Measurements from ENCODE around the gene RAF1. TPM values are rescaled to one million over a fixed set of nuclear protein-coding genes. Genes with fewer than 3 reads are reported as not detected.
"Not testable (repeated sequence)": the region's sequence is repeated elsewhere in the genome, so short reads cannot be mapped to it uniquely, and the experiment has no call there.

Gene RAF1
- total and polyA plus RNA-seq, 4 donors: 41.4 to 182 (median 80.5) TPM

DNA sequence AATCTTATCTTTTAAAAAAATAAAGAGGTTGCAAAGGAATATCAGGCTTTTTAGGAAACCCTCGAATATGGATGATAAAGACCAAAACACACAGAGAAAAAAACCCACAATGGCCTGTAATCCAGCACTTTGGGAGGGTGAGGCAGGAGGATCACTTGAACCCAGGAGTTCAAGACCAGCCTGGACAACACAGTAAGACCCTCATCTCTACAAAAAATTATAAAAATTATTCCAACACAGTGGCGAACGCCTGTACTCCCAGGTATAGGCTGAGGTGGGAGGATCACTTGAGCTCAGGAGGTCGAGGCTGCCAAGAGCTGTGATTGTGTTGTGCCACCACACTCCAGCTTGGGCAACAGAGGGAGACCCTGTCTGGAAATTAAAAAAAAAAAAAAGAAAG lies 30.8 kb downstream of the RAF1 start:
- Histone ChIP-seq H3K36me3 (ENCODE audit: control insufficient read depth in 4 of 4, insufficient read depth in 4 of 4, low read length in 4 of 4) (peaks cover 0 to 5% (median 1%) of the 10 kb centered on the region in 4 donors), H3K4me1 (ENCODE audit: control insufficient read depth in 5 of 5, insufficient read depth in 5 of 5, low read length in 5 of 5) (peaks cover 0 to 25% (median 10%) of the 10 kb centered on the region in 5 donors), H3K27me3 (ENCODE audit: control insufficient read depth in 3 of 3, insufficient read depth in 3 of 3, low read length in 2 of 3) (no peaks in the 10 kb centered on the region), H3K9ac (ENCODE audit: insufficient read depth in 1 of 2, low read length in 2 of 2) (no peak overlapping the region), H3K4me3 (no peak overlapping the region), H3K27ac (ENCODE audit: low read depth in 1 of 2, low read length in 1 of 2) (no peak overlapping the region), H3K9me3 (ENCODE audit: control insufficient read depth in 4 of 4, insufficient read depth in 3 of 4, low read length in 3 of 4) (no peaks in the 10 kb centered on the region)
- 90 to 96% methylated on average over 4 of the region's 4 CpGs for WGBS, 2 donors
- no peak for ATAC-seq (ENCODE audit: insufficient read depth, low FRiP score)
- TF ChIP-seq, protein P1, sequence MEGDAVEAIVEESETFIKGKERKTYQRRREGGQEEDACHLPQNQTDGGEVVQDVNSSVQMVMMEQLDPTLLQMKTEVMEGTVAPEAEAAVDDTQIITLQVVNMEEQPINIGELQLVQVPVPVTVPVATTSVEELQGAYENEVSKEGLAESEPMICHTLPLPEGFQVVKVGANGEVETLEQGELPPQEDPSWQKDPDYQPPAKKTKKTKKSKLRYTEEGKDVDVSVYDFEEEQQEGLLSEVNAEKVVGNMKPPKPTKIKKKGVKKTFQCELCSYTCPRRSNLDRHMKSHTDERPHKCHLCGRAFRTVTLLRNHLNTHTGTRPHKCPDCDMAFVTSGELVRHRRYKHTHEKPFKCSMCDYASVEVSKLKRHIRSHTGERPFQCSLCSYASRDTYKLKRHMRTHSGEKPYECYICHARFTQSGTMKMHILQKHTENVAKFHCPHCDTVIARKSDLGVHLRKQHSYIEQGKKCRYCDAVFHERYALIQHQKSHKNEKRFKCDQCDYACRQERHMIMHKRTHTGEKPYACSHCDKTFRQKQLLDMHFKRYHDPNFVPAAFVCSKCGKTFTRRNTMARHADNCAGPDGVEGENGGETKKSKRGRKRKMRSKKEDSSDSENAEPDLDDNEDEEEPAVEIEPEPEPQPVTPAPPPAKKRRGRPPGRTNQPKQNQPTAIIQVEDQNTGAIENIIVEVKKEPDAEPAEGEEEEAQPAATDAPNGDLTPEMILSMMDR (IDR thresholded peaks at IDR 0.05; ENCODE audit: control extremely low read depth, extremely low read depth): no peak
- DNase-seq: no peak

DNA sequence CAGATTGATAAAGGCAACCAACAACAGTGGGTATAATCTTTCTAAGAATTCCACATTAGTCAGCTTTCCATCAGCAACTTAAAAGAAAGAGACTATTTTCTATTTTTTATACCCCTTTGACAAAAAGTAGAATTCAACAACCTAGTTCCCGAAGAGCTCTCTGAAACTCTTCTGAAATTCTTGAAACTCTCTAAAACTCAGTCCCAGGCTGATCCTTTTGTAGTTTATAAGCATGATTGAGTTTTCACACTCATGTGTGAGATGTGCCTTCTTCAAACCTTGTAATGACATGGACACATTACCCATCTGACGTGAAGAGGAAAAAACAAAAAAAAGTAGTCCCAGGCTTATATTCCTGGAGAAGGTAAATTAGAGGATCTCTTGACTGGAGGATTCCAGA lies 31.4 kb downstream of the RAF1 start:
- no peak overlapping the region for H3K9ac ChIP-seq (ENCODE audit: insufficient read depth in 1 of 2, low read length in 2 of 2)
- no peak for DNase-seq
- 83 to 84% methylated on average over 2 of the region's 2 CpGs for WGBS, 2 donors
- no peaks in the 10 kb centered on the region for H3K27me3 ChIP-seq (ENCODE audit: control insufficient read depth in 3 of 3, insufficient read depth in 3 of 3, low read length in 2 of 3)
- H3K27ac ChIP-seq (ENCODE audit: low read depth in 1 of 2, low read length in 1 of 2): no peak overlapping the region
- H3K9me3 ChIP-seq (ENCODE audit: control insufficient read depth in 4 of 4, insufficient read depth in 3 of 4, low read length in 3 of 4): no peaks in the 10 kb centered on the region
- peaks cover 0 to 5% (median 1%) of the 10 kb centered on the region in 4 donors for H3K36me3 ChIP-seq (ENCODE audit: control insufficient read depth in 4 of 4, insufficient read depth in 4 of 4, low read length in 4 of 4)
- no peak for ATAC-seq (ENCODE audit: insufficient read depth, low FRiP score)
- TF ChIP-seq, protein P1 (IDR thresholded peaks at IDR 0.05; ENCODE audit: control extremely low read depth, extremely low read depth): no peak
- H3K4me3 ChIP-seq: no peak overlapping the region
- H3K4me1 ChIP-seq (ENCODE audit: control insufficient read depth in 5 of 5, insufficient read depth in 5 of 5, low read length in 5 of 5): peaks cover 0 to 19% (median 10%) of the 10 kb centered on the region in 5 donors

DNA sequence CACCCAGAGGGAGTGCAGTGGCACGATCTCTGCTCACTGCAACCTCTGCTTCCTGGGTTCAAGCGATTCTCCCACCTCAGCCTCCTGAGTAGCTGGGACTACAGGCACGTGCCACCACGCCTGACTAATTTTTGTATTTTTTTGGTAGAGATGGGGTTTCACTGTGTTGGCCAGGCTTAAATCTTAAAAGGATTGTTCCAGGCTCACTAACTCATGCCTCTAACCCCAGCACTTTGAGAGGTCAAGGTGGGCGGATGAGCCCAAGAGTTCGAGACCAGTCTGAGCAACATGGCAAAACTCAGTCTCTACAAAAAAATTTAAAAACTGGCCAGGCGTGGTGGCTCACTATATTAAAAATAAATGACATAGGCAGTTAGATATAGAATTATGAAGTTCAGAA lies 33.1 kb downstream of the RAF1 start:
- H3K9me3 ChIP-seq (ENCODE audit: control insufficient read depth in 4 of 4, insufficient read depth in 3 of 4, low read length in 3 of 4); ATAC-seq (ENCODE audit: insufficient read depth, low FRiP score): not testable (repeated sequence)

DNA sequence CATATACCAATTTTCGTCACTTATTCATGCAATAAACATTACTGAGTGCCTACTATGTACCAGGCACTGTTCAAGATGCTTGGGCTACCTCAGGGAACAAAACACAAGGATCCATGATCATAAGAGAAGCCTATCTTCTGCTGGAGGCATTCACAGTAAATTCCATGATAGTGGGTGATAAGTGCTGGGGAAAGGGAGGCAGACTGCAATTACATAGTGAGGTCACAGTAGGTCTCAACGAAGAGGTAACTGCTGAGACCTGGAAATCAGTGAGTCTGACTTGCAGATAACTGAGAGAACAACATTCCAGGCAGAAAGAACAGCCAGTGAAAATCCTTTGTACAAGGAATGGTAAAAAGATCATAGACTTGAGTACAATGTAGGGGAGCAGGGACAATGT lies 33.6 kb downstream of the RAF1 start:
- Histone ChIP-seq H3K9me3 (ENCODE audit: control insufficient read depth in 4 of 4, insufficient read depth in 3 of 4, low read length in 3 of 4) (no peaks in the 10 kb centered on the region), H3K36me3 (ENCODE audit: control insufficient read depth in 4 of 4, insufficient read depth in 4 of 4, low read length in 4 of 4) (peaks cover 0 to 3% (median 1%) of the 10 kb centered on the region in 4 donors), H3K9ac (ENCODE audit: insufficient read depth in 1 of 2, low read length in 2 of 2) (no peak overlapping the region), H3K4me1 (ENCODE audit: control insufficient read depth in 5 of 5, insufficient read depth in 5 of 5, low read length in 5 of 5) (peaks cover 0 to 18% (median 10%) of the 10 kb centered on the region in 5 donors), H3K27me3 (ENCODE audit: control insufficient read depth in 3 of 3, insufficient read depth in 3 of 3, low read length in 2 of 3) (no peaks in the 10 kb centered on the region), H3K4me3 (no peak overlapping the region), H3K27ac (ENCODE audit: low read depth in 1 of 2, low read length in 1 of 2) (peak overlapping the region in 1 of 2 donors; percentile 82)
- DNase-seq (no peak), ATAC-seq (ENCODE audit: insufficient read depth, low FRiP score) (no peak)
- WGBS, 2 donors: 84% methylated on average over 2 of the region's 2 CpGs
- TF ChIP-seq, protein P1 (IDR thresholded peaks at IDR 0.05; ENCODE audit: control extremely low read depth, extremely low read depth): no peak

More for the DNA sequence above, 33.1 kb downstream of the RAF1 start:
- Histone ChIP-seq H3K27ac (ENCODE audit: low read depth in 1 of 2, low read length in 1 of 2) (peak overlapping the region in 1 of 2 donors; percentile 82), H3K4me1 (ENCODE audit: control insufficient read depth in 5 of 5, insufficient read depth in 5 of 5, low read length in 5 of 5) (peaks cover 0 to 18% (median 10%) of the 10 kb centered on the region in 5 donors)
- not testable (repeated sequence) for H3K9ac ChIP-seq (ENCODE audit: insufficient read depth in 1 of 2, low read length in 2 of 2); DNase-seq; H3K27me3 ChIP-seq (ENCODE audit: control insufficient read depth in 3 of 3, insufficient read depth in 3 of 3, low read length in 2 of 3); H3K4me3 ChIP-seq; H3K36me3 ChIP-seq (ENCODE audit: control insufficient read depth in 4 of 4, insufficient read depth in 4 of 4, low read length in 4 of 4)
- 96 to 98% methylated on average over 7 of the region's 7 CpGs for WGBS, 2 donors
